ENCODE measurements around the gene PMF1. TPM values are rescaled to one million over a fixed set of nuclear protein-coding genes. Genes with fewer than 3 reads are reported as not detected.

PMF1 gene
- total and polyA plus RNA-seq, 2 of the 13 experiments (the other 11 are each of a cell fraction or from before 2014, with no cell fraction given): 72.5 to 89.0 TPM

DNA sequence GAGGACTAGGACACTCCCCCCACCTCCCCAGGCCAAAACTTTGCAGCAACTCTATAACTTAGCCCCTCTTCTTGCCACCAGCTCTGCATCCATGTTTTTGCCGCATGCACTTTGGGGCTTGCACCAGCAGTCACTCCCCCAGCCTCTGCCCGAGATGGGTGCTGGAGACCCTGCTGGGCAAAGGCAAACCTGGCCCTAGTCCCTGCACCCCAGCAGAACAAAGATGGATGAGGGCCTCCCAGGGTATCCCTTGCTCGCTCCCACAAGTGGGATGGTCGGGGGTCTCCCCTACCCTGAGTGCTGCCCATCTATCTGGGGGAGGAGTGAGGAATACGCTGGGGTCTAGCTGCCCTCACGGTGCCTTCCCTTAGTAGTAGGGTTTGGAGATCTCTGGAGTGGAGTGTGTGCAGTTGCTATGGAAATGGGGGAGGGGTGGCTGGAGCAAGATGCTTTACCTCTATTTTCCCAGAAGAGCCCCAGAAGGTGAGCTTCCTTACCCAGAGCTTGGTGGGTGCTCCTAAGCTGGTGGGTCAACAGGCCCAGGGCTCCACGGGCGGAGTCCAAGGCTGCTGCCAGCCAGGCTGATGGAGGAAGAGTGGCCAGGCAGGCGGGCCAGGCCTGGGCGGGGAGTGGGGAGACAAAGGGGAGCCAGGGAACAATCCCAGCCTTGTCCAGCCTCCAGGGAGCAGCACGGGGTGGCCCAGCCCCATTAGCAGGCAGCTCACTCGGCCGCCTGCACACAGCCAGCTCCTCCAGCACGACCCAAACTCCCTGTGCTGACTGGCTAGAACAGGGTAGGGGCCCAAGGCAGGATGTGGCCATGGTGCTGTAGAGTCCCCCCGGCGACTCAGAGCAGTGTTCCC lies 34.9 kb downstream of the PMF1 start, which contains the start of gene PAQR6 (continued):
- TF ChIP-seq, protein P1, sequence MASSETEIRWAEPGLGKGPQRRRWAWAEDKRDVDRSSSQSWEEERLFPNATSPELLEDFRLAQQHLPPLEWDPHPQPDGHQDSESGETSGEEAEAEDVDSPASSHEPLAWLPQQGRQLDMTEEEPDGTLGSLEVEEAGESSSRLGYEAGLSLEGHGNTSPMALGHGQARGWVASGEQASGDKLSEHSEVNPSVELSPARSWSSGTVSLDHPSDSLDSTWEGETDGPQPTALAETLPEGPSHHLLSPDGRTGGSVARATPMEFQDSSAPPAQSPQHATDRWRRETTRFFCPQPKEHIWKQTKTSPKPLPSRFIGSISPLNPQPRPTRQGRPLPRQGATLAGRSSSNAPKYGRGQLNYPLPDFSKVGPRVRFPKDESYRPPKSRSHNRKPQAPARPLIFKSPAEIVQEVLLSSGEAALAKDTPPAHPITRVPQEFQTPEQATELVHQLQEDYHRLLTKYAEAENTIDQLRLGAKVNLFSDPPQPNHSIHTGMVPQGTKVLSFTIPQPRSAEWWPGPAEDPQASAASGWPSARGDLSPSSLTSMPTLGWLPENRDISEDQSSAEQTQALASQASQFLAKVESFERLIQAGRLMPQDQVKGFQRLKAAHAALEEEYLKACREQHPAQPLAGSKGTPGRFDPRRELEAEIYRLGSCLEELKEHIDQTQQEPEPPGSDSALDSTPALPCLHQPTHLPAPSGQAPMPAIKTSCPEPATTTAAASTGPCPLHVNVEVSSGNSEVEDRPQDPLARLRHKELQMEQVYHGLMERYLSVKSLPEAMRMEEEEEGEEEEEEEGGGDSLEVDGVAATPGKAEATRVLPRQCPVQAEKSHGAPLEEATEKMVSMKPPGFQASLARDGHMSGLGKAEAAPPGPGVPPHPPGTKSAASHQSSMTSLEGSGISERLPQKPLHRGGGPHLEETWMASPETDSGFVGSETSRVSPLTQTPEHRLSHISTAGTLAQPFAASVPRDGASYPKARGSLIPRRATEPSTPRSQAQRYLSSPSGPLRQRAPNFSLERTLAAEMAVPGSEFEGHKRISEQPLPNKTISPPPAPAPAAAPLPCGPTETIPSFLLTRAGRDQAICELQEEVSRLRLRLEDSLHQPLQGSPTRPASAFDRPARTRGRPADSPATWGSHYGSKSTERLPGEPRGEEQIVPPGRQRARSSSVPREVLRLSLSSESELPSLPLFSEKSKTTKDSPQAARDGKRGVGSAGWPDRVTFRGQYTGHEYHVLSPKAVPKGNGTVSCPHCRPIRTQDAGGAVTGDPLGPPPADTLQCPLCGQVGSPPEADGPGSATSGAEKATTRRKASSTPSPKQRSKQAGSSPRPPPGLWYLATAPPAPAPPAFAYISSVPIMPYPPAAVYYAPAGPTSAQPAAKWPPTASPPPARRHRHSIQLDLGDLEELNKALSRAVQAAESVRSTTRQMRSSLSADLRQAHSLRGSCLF (CRISPR knock-in tag; IDR thresholded peaks at IDR 0.05; ENCODE audit: borderline replicate concordance): no peak
- TF ChIP-seq MYC (CRISPR knock-in tag; IDR thresholded peaks at IDR 0.05; ENCODE audit: borderline replicate concordance): no peak
- no peak for TF ChIP-seq YEATS4 (CRISPR knock-in tag; IDR thresholded peaks at IDR 0.05; ENCODE audit: borderline replicate concordance)
- TF ChIP-seq KDM2A (CRISPR knock-in tag; IDR thresholded peaks at IDR 0.05; ENCODE audit: borderline replicate concordance, low read depth): 0 out of 2 replicates have a peak, but pooled peaks have one; percentile 23
- TF ChIP-seq ZNF263 (CRISPR knock-in tag; IDR thresholded peaks at IDR 0.05): no peak
- no peak for TF ChIP-seq IRX3 (CRISPR knock-in tag; IDR thresholded peaks at IDR 0.05; ENCODE audit: borderline replicate concordance, low read depth)
- TF ChIP-seq ZNF589 (CRISPR knock-in tag; conservative IDR thresholded peaks at IDR 0.05): no peak
- TF ChIP-seq, protein P2, sequence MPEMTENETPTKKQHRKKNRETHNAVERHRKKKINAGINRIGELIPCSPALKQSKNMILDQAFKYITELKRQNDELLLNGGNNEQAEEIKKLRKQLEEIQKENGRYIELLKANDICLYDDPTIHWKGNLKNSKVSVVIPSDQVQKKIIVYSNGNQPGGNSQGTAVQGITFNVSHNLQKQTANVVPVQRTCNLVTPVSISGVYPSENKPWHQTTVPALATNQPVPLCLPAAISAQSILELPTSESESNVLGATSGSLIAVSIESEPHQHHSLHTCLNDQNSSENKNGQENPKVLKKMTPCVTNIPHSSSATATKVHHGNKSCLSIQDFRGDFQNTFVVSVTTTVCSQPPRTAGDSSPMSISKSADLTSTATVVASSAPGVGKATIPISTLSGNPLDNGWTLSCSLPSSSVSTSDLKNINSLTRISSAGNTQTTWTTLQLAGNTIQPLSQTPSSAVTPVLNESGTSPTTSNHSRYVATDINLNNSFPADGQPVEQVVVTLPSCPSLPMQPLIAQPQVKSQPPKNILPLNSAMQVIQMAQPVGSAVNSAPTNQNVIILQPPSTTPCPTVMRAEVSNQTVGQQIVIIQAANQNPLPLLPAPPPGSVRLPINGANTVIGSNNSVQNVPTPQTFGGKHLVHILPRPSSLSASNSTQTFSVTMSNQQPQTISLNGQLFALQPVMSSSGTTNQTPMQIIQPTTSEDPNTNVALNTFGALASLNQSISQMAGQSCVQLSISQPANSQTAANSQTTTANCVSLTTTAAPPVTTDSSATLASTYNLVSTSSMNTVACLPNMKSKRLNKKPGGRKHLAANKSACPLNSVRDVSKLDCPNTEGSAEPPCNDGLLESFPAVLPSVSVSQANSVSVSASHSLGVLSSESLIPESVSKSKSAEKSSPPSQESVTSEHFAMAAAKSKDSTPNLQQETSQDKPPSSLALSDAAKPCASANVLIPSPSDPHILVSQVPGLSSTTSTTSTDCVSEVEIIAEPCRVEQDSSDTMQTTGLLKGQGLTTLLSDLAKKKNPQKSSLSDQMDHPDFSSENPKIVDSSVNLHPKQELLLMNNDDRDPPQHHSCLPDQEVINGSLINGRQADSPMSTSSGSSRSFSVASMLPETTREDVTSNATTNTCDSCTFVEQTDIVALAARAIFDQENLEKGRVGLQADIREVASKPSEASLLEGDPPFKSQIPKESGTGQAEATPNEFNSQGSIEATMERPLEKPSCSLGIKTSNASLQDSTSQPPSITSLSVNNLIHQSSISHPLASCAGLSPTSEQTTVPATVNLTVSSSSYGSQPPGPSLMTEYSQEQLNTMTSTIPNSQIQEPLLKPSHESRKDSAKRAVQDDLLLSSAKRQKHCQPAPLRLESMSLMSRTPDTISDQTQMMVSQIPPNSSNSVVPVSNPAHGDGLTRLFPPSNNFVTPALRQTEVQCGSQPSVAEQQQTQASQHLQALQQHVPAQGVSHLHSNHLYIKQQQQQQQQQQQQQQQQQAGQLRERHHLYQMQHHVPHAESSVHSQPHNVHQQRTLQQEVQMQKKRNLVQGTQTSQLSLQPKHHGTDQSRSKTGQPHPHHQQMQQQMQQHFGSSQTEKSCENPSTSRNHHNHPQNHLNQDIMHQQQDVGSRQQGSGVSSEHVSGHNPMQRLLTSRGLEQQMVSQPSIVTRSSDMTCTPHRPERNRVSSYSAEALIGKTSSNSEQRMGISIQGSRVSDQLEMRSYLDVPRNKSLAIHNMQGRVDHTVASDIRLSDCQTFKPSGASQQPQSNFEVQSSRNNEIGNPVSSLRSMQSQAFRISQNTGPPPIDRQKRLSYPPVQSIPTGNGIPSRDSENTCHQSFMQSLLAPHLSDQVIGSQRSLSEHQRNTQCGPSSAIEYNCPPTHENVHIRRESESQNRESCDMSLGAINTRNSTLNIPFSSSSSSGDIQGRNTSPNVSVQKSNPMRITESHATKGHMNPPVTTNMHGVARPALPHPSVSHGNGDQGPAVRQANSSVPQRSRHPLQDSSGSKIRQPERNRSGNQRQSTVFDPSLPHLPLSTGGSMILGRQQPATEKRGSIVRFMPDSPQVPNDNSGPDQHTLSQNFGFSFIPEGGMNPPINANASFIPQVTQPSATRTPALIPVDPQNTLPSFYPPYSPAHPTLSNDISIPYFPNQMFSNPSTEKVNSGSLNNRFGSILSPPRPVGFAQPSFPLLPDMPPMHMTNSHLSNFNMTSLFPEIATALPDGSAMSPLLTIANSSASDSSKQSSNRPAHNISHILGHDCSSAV (CRISPR knock-in tag; IDR thresholded peaks at IDR 0.05; ENCODE audit: borderline replicate concordance): no peak
- TF ChIP-seq DBP (CRISPR knock-in tag; IDR thresholded peaks at IDR 0.05; ENCODE audit: not compliant biosample characterization): no peak
- TF ChIP-seq RARG (CRISPR knock-in tag; IDR thresholded peaks at IDR 0.05; ENCODE audit: low read depth): no peak
- TF ChIP-seq ARID2 (CRISPR knock-in tag; IDR thresholded peaks at IDR 0.05; ENCODE audit: borderline replicate concordance): 0 out of 2 replicates have a peak, but pooled peaks have one; percentile 55

Measured in HepG2 (cell line).